Nephron (organoid): ENCODE measurements around the gene GFPT2.

Source experiments
- H3K27ac Mint-ChIP-seq, 3 experiments: 2 replicates each; pipeline ENCODE4 v1.8.0; 2020; ENCODE audit warnings: mixed read lengths in 3 of 3, mild to moderate bottlenecking in 2 of 3, moderate library complexity in 1 of 3
- H3K27me3 Mint-ChIP-seq: 2 replicates; pipeline ENCODE4 v1.8.0; 2021; ENCODE audit warnings: low read depth, mild to moderate bottlenecking, moderate library complexity, mixed read lengths
- H3K36me3 Mint-ChIP-seq: 2 replicates; pipeline ENCODE4 v1.8.0; 2020; ENCODE audit warnings: low read depth, mixed read lengths
- H3K4me1 Mint-ChIP-seq: 2 replicates; pipeline ENCODE4 v1.8.0; 2020; ENCODE audit warnings: mixed read lengths
- H3K4me3 Mint-ChIP-seq, 3 experiments: 2 replicates each; pipeline ENCODE4 v1.8.0; 2020; ENCODE audit warnings: mild to moderate bottlenecking in 3 of 3, mixed read lengths in 3 of 3, moderate library complexity in 2 of 3
- H3K9me3 Mint-ChIP-seq: 2 replicates; pipeline ENCODE4 v1.8.0; 2020; ENCODE audit warnings: mixed read lengths
- CTCF ChIP-seq, 3 experiments: fragments of 200-600 bp; sonication (generic); IDR thresholded peaks; one replicate each; pipeline ENCODE4 v1.5.0; 2021; ENCODE audit warnings: antibody characterized with exemption in 3 of 3; ENCODE audit not compliant: unreplicated experiment in 3 of 3

The GFPT2 gene

DNA sequence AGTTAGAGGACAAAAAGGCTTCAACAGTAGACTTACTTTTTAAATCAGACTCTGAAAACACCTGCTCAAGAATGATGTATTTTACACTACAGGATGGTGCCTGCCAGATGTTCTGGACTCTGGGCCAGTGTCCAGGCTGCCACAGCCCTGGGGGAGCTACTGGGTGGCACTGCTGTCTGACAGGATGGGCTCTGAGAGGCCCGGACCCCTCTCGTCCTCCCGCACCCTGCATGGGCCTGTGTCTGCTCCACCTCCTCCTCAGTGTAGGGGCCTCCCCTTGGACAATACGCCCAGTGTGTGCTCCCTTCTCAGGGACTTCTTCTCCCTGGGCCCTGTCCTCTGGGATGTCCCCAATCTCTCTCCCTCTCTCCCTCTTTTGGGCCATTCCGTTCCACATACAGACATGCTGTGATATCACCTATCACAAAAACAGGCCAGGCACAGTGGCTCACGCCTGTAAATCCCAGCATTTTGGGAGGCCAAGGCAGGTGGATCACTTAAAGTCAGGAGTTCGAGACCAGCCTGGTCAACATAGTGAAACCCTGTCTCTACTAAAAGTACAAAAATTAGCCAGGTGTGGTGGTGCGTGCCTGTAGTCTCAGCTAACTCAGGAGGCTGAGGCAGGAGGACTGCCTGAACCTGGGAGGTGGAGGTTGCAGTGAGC, 23.4 kb downstream of the GFPT2 start:
- no peak overlapping the region for H3K4me3 Mint-ChIP-seq
- peaks cover 30% of the 10 kb centered on the region for H3K36me3 Mint-ChIP-seq
- no peaks in the 10 kb centered on the region for H3K9me3 Mint-ChIP-seq
- H3K27ac Mint-ChIP-seq = no peak overlapping the region
- peaks cover 22% of the 10 kb centered on the region for H3K4me1 Mint-ChIP-seq
- H3K27me3 Mint-ChIP-seq = peaks cover 11% of the 10 kb centered on the region
- no peak for TF ChIP-seq CTCF (IDR thresholded peaks at IDR 0.05; ENCODE audit: unreplicated experiment in 3 of 3)

DNA sequence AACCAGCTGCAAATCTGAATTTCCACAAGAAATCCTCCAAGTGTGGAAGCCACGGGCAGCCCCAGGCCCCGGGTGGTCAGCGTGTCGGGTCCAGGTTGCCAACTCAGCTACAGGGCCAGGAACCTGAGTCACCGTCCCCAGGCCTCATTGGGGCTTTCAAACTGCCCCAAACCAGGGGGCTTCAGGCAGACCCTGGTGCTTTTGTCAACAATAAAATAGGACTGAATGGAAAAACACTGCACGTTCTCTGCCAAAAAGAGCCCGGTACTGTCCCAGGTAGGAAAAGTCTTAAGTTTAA, 24.0 kb downstream of the GFPT2 start:
- H3K36me3 Mint-ChIP-seq = peaks cover 24% of the 10 kb centered on the region
- H3K4me3 Mint-ChIP-seq = no peak overlapping the region
- no peaks in the 10 kb centered on the region for H3K9me3 Mint-ChIP-seq
- peaks cover 11% of the 10 kb centered on the region for H3K27me3 Mint-ChIP-seq
- no peak overlapping the region for H3K27ac Mint-ChIP-seq
- no peak for TF ChIP-seq CTCF (IDR thresholded peaks at IDR 0.05; ENCODE audit: unreplicated experiment in 3 of 3)
- H3K4me1 Mint-ChIP-seq = peaks cover 29% of the 10 kb centered on the region

- peaks cover 11% of the 10 kb centered on the region for H3K27me3 Mint-ChIP-seq
- TF ChIP-seq CTCF (IDR thresholded peaks at IDR 0.05; ENCODE audit: unreplicated experiment in 3 of 3) = peak; percentile 64 to 69 (median 64)
- peaks cover 21% of the 10 kb centered on the region for H3K36me3 Mint-ChIP-seq
- no peak overlapping the region for H3K27ac Mint-ChIP-seq
- no peaks in the 10 kb centered on the region for H3K9me3 Mint-ChIP-seq
- peaks cover 32% of the 10 kb centered on the region for H3K4me1 Mint-ChIP-seq
- no peak overlapping the region for H3K4me3 Mint-ChIP-seq
Observed at GRCh38 chr5:180328296-180329137, 24.6 kb downstream of the GFPT2 start.

GRCh38 chr5:180326989-180327565, 26.1 kb downstream of the GFPT2 start:
- H3K4me1 Mint-ChIP-seq = peaks cover 28% of the 10 kb centered on the region
- no peak overlapping the region for H3K4me3 Mint-ChIP-seq
- H3K36me3 Mint-ChIP-seq = peaks cover 22% of the 10 kb centered on the region
- H3K27ac Mint-ChIP-seq = no peak overlapping the region
- H3K9me3 Mint-ChIP-seq = no peaks in the 10 kb centered on the region
- TF ChIP-seq CTCF (IDR thresholded peaks at IDR 0.05; ENCODE audit: unreplicated experiment in 3 of 3) = no peak
- H3K27me3 Mint-ChIP-seq = peaks cover 11% of the 10 kb centered on the region

GRCh38 chr5:180324601-180324950, 28.6 kb downstream of the GFPT2 start:
- Mint-ChIP-seq H3K27me3 (peaks cover 6% of the 10 kb centered on the region), H3K27ac (peak overlapping the region; percentile 19 to 63 (median 56)), H3K4me3 (no peak overlapping the region), H3K4me1 (peaks cover 19% of the 10 kb centered on the region), H3K36me3 (peaks cover 23% of the 10 kb centered on the region), H3K9me3 (no peaks in the 10 kb centered on the region)
- TF ChIP-seq CTCF (IDR thresholded peaks at IDR 0.05; ENCODE audit: unreplicated experiment in 3 of 3) = no peak
